ENCODE data around the gene DHFR2. TPM values are rescaled to one million over a fixed set of nuclear protein-coding genes. Genes with fewer than 3 reads are reported as not detected.
"Not testable (repeated sequence)": the region's sequence is repeated elsewhere in the genome, so short reads cannot be mapped to it uniquely, and the experiment has no call there.

Gene DHFR2
- total RNA-seq = 1 to 10 TPM; 4.7 to 5.0 TPM

GRCh38 chr3:94062513-94063404 lies at the start of gene DHFR2, which contains the start of gene NSUN3:
Gene DHFR2, minus strand, starts transcription at chr3:94062916. Its CDS starts 1,405 bp downstream, at chr3:94061511.
Gene NSUN3, plus strand, starts transcription at chr3:94063061. Its CDS starts 66 bp downstream, at chr3:94063127.
- no peaks in the 10 kb centered on the region for H3K27me3 Mint-ChIP-seq
- ATAC-seq = peak; percentile 94 to 96
- no peaks in the 10 kb centered on the region for H3K9me3 Mint-ChIP-seq
- H3K27ac Mint-ChIP-seq = peak within 1 kb of the TSS; percentile 98 to 100
- peak within 1 kb of the TSS; percentile 98 for H3K4me3 Mint-ChIP-seq
- DNase-seq (ENCODE audit: low spot score) = peak; percentile 94
- H3K4me1 Mint-ChIP-seq (ENCODE audit: low read depth in 2 of 2) = peaks cover 36 to 55% of the 10 kb centered on the region in 2 donors
- peaks cover 17% of the 10 kb centered on the region for H3K36me3 Mint-ChIP-seq

GRCh38 chr3:94110854-94111253 lies 48.1 kb upstream of the DHFR2 start:
- Mint-ChIP-seq H3K9me3 (no peaks in the 10 kb centered on the region), H3K27ac (no peak overlapping the region), H3K4me1 (ENCODE audit: low read depth in 2 of 2) (no peaks in the 10 kb centered on the region), H3K36me3 (peaks cover 10% of the 10 kb centered on the region), H3K4me3 (no peak overlapping the region), H3K27me3 (no peaks in the 10 kb centered on the region)
- DNase-seq (ENCODE audit: low spot score) = no peak
- ATAC-seq = no peak

DNA sequence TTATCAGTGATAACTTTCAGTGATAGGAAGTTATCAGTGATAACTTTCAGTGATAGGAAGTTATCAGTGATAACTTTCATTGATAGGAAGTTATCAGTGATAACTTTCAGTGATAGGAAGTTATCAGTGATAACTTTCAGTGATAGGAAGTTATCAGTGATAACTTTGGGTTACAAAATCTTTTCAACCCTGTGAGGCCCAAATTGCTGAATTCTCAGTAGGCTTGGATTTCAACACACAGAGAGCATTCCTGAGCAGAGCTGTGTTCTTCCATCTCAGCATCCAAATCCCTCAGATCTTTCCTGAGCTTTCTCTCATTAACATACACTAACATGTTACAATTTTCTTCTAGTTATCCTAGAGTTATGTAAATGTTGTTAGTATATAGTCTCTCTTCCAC lies 47.5 kb upstream of the DHFR2 start:
- not testable (repeated sequence) for ATAC-seq; H3K4me3 Mint-ChIP-seq; H3K4me1 Mint-ChIP-seq (ENCODE audit: low read depth in 2 of 2); H3K27ac Mint-ChIP-seq; H3K27me3 Mint-ChIP-seq; H3K9me3 Mint-ChIP-seq; DNase-seq (ENCODE audit: low spot score)
- H3K36me3 Mint-ChIP-seq = peaks cover 10% of the 10 kb centered on the region

GRCh38 chr3:94106268-94106667 lies 43.6 kb upstream of the DHFR2 start:
- Mint-ChIP-seq H3K9me3 (no peaks in the 10 kb centered on the region), H3K4me1 (ENCODE audit: low read depth in 2 of 2) (no peaks in the 10 kb centered on the region), H3K27ac (no peak overlapping the region), H3K4me3 (no peak overlapping the region), H3K36me3 (peaks cover 5% of the 10 kb centered on the region), H3K27me3 (no peaks in the 10 kb centered on the region)
- no peak for ATAC-seq
- no peak for DNase-seq (ENCODE audit: low spot score)

GRCh38 chr3:94101860-94102259 lies 39.1 kb upstream of the DHFR2 start:
- peaks cover 3 to 12% of the 10 kb centered on the region in 2 donors for H3K4me1 Mint-ChIP-seq (ENCODE audit: low read depth in 2 of 2)
- H3K27me3 Mint-ChIP-seq = no peaks in the 10 kb centered on the region
- no peaks in the 10 kb centered on the region for H3K9me3 Mint-ChIP-seq
- no peak for ATAC-seq
- peaks cover 24% of the 10 kb centered on the region for H3K36me3 Mint-ChIP-seq
- H3K27ac Mint-ChIP-seq = no peak overlapping the region
- H3K4me3 Mint-ChIP-seq = no peak overlapping the region
- no peak for DNase-seq (ENCODE audit: low spot score)

GRCh38 chr3:94099311-94099710 lies 36.6 kb upstream of the DHFR2 start:
- no peak for ATAC-seq
- Mint-ChIP-seq H3K4me3 (no peak overlapping the region), H3K36me3 (peaks cover 22% of the 10 kb centered on the region), H3K27ac (peak overlapping the region in 1 of 2 donors; percentile 22), H3K4me1 (ENCODE audit: low read depth in 2 of 2) (peaks cover 4 to 12% of the 10 kb centered on the region in 2 donors), H3K9me3 (no peaks in the 10 kb centered on the region), H3K27me3 (no peaks in the 10 kb centered on the region)
- no peak for DNase-seq (ENCODE audit: low spot score)

GRCh38 chr3:94098452-94098851 lies 35.7 kb upstream of the DHFR2 start:
- ATAC-seq (no peak), DNase-seq (ENCODE audit: low spot score) (no peak)
- H3K27me3 Mint-ChIP-seq = no peaks in the 10 kb centered on the region
- H3K9me3 Mint-ChIP-seq = no peaks in the 10 kb centered on the region
- peaks cover 25% of the 10 kb centered on the region for H3K36me3 Mint-ChIP-seq
- peaks cover 6 to 12% of the 10 kb centered on the region in 2 donors for H3K4me1 Mint-ChIP-seq (ENCODE audit: low read depth in 2 of 2)
- no peak overlapping the region for H3K4me3 Mint-ChIP-seq
- H3K27ac Mint-ChIP-seq = no peak overlapping the region

DNA sequence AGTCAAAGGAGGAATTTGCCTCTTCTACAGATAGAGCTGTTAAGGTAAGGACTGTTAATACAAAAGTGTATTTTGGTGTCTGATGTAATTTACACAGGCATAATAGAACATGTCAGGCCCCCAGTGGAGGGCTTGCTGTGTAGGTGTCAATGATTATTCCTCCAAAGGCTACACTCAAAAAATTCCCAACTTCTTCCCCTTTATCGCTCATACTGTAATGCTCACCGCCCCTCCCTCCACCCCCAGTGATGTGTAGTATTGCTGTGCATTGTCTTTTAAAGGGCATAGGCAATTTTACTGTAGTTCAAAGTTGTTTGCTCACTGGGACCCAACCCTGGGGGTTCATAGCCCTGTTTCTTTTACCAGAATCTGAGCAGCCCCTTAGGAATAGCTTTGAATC lies 32.4 kb upstream of the DHFR2 start:
- Mint-ChIP-seq H3K9me3 (no peaks in the 10 kb centered on the region), H3K4me1 (ENCODE audit: low read depth in 2 of 2) (peaks cover 6 to 12% of the 10 kb centered on the region in 2 donors), H3K27me3 (no peaks in the 10 kb centered on the region), H3K36me3 (peaks cover 30% of the 10 kb centered on the region), H3K27ac (no peak overlapping the region), H3K4me3 (no peak overlapping the region)
- ATAC-seq (no peak), DNase-seq (ENCODE audit: low spot score) (no peak)

GRCh38 chr3:94093151-94093550 lies 30.4 kb upstream of the DHFR2 start:
- ATAC-seq = no peak
- Mint-ChIP-seq H3K36me3 (peaks cover 25% of the 10 kb centered on the region), H3K27ac (no peak overlapping the region)

GRCh38 chr3:94092086-94092485 lies 29.4 kb upstream of the DHFR2 start:
- Mint-ChIP-seq H3K27ac (no peak overlapping the region), H3K4me3 (no peak overlapping the region), H3K27me3 (no peaks in the 10 kb centered on the region), H3K36me3 (peaks cover 19% of the 10 kb centered on the region), H3K9me3 (no peaks in the 10 kb centered on the region), H3K4me1 (ENCODE audit: low read depth in 2 of 2) (peaks cover 6 to 7% of the 10 kb centered on the region in 2 donors)
- DNase-seq (ENCODE audit: low spot score) (no peak), ATAC-seq (no peak)

More at GRCh38 chr3:94093151-94093550, 30.4 kb upstream of the DHFR2 start:
- peaks cover 2 to 5% of the 10 kb centered on the region in 2 donors for H3K4me1 Mint-ChIP-seq (ENCODE audit: low read depth in 2 of 2)
- no peaks in the 10 kb centered on the region for H3K27me3 Mint-ChIP-seq
- H3K9me3 Mint-ChIP-seq = no peaks in the 10 kb centered on the region
- H3K4me3 Mint-ChIP-seq = no peak overlapping the region
- no peak for DNase-seq (ENCODE audit: low spot score)

GRCh38 chr3:94089126-94089525 lies 26.4 kb upstream of the DHFR2 start:
- Mint-ChIP-seq H3K27ac (no peak overlapping the region), H3K4me3 (no peak overlapping the region), H3K36me3 (peaks cover 14% of the 10 kb centered on the region), H3K9me3 (no peaks in the 10 kb centered on the region), H3K27me3 (no peaks in the 10 kb centered on the region), H3K4me1 (ENCODE audit: low read depth in 2 of 2) (peaks cover 4 to 7% of the 10 kb centered on the region in 2 donors)
- no peak for ATAC-seq
- DNase-seq (ENCODE audit: low spot score) = no peak

- Mint-ChIP-seq H3K9me3 (no peaks in the 10 kb centered on the region), H3K36me3 (peaks cover 12% of the 10 kb centered on the region), H3K27ac (peak overlapping the region; percentile 23 to 67), H3K4me1 (ENCODE audit: low read depth in 2 of 2) (peaks cover 23 to 30% of the 10 kb centered on the region in 2 donors), H3K4me3 (peak overlapping the region; percentile 27), H3K27me3 (no peaks in the 10 kb centered on the region)
- ATAC-seq (peak; percentile 77 to 86), DNase-seq (ENCODE audit: low spot score) (no peak)
Measured at GRCh38 chr3:94083261-94083660, 20.5 kb upstream of the DHFR2 start.

DNA sequence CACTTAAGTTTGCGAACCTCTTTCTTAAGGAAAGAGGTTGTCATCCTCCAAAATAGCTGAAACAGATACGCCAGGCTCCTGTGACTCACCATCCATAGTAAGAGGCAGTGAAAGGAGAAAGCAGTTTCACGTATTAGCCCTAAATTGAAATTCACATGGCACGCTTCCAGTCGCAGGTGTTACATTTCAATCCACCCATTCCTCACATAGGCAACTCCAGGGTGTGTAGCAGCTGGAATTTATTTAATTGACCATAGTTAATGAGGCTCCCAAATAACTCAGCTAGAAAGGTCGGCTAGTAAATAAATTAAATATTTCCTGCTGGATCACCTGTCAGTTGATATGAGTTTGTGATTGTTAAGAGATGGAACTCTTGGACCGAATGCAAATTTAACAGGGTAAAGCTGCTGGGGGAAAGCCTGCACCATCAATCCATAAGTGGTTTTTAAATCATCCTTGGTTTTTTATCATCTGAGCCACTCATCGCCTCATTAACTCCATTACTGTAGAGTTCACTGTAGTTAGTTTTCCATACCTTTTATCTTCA lies 19.7 kb upstream of the DHFR2 start:
- ATAC-seq (no peak), DNase-seq (ENCODE audit: low spot score) (no peak)
- H3K9me3 Mint-ChIP-seq = no peaks in the 10 kb centered on the region
- H3K27ac Mint-ChIP-seq = peak overlapping the region in 1 of 2 donors; percentile 67
- no peaks in the 10 kb centered on the region for H3K27me3 Mint-ChIP-seq
- H3K4me3 Mint-ChIP-seq = no peak overlapping the region
- H3K4me1 Mint-ChIP-seq (ENCODE audit: low read depth in 2 of 2) = peaks cover 24 to 34% of the 10 kb centered on the region in 2 donors
- H3K36me3 Mint-ChIP-seq = peaks cover 14% of the 10 kb centered on the region

- no peak for ATAC-seq
- no peak overlapping the region for H3K4me3 Mint-ChIP-seq
- H3K36me3 Mint-ChIP-seq = peaks cover 14% of the 10 kb centered on the region
- no peak for DNase-seq (ENCODE audit: low spot score)
- H3K9me3 Mint-ChIP-seq = no peaks in the 10 kb centered on the region
- no peak overlapping the region for H3K27ac Mint-ChIP-seq
- H3K4me1 Mint-ChIP-seq (ENCODE audit: low read depth in 2 of 2) = peaks cover 24 to 34% of the 10 kb centered on the region in 2 donors
- H3K27me3 Mint-ChIP-seq = no peaks in the 10 kb centered on the region
Measured at GRCh38 chr3:94081884-94082283, 19.2 kb upstream of the DHFR2 start.
